GM21786 (cell line): Measurements from ENCODE around the gene DTNA.
A peak's percentile ranks its signal among the peaks of the same experiment; 100 is the strongest.
"Not testable (repeated sequence)": the region's sequence is repeated elsewhere in the genome, so short reads cannot be mapped to it uniquely, and the experiment has no call there.

Experiments used
- ATAC-seq: cut with Tn5 transposase; IDR thresholded peaks from one replicate; pipeline ENCODE4 v1.9.1; 2021; ENCODE audit not compliant: unreplicated experiment

The DTNA gene

GRCh38 chr18:34709750-34710441, at the start of gene DTNA:
Gene DTNA (plus strand): TSS chr18:34710298. CDS start chr18:34755977, 45,679 bp downstream.
- ATAC-seq = no peak

GRCh38 chr18:34660572-34660971, 49.5 kb upstream of the DTNA start:
- ATAC-seq = no peak

GRCh38 chr18:34661464-34662087, 48.5 kb upstream of the DTNA start:
- ATAC-seq = peak; percentile 80

- no peak for ATAC-seq
Observed at GRCh38 chr18:34676816-34677574, 33.1 kb upstream of the DTNA start.

- not testable (repeated sequence) for ATAC-seq
Observed at GRCh38 chr18:34689750-34690149, 20.3 kb upstream of the DTNA start.

- no peak for ATAC-seq
Observed at GRCh38 chr18:34691614-34692013, 18.5 kb upstream of the DTNA start.

- ATAC-seq = no peak
Observed at GRCh38 chr18:34694591-34695165, 15.4 kb upstream of the DTNA start.

- ATAC-seq = no peak
Observed at GRCh38 chr18:34695310-34695709, 14.8 kb upstream of the DTNA start.

- no peak for ATAC-seq
Observed at GRCh38 chr18:34696671-34697070, 13.4 kb upstream of the DTNA start.

GRCh38 chr18:34697233-34697632, 12.9 kb upstream of the DTNA start:
- no peak for ATAC-seq

- no peak for ATAC-seq
Observed at GRCh38 chr18:34697891-34698290, 12.2 kb upstream of the DTNA start.

GRCh38 chr18:34701911-34702310, 8.2 kb upstream of the DTNA start:
- ATAC-seq = no peak

GRCh38 chr18:34702814-34703213, 7.3 kb upstream of the DTNA start:
- ATAC-seq = no peak

GRCh38 chr18:34704074-34704473, 6.0 kb upstream of the DTNA start:
- no peak for ATAC-seq

- ATAC-seq = no peak
Observed at GRCh38 chr18:34704823-34705222, 5.3 kb upstream of the DTNA start.

- ATAC-seq = no peak
Observed at GRCh38 chr18:34707670-34708069, 2.4 kb upstream of the DTNA start.

- ATAC-seq = no peak
Observed at GRCh38 chr18:34709104-34709503, 994 bp upstream of the DTNA start.

GRCh38 chr18:34710458-34710914, 388 bp downstream of the DTNA start:
- ATAC-seq = no peak

- ATAC-seq = no peak
Observed at GRCh38 chr18:34710934-34711333, 836 bp downstream of the DTNA start.

GRCh38 chr18:34716111-34716510, 6.0 kb downstream of the DTNA start:
- ATAC-seq = not testable (repeated sequence)

GRCh38 chr18:34718610-34719009, 8.5 kb downstream of the DTNA start:
- ATAC-seq = no peak

GRCh38 chr18:34720220-34720619, 10.1 kb downstream of the DTNA start:
- ATAC-seq = no peak
